MM.1S (cell line): ENCODE results near the gene WDR82.

Experiments
- DNase-seq: peaks from one replicate; pipeline ENCODE4 v3.0.0-alpha.2; 2015
- H2AFZ ChIP-seq: fragments of 300-600 bp; sonication (generic); 2 replicates; pipeline ENCODE4 v1.6.0; 2016; ENCODE audit warnings: antibody characterized with exemption, low read length
- H3F3A ChIP-seq: fragments of 300-600 bp; sonication (generic); 2 replicates; pipeline ENCODE4 v1.6.1; 2016; ENCODE audit warnings: mild to moderate bottlenecking, antibody characterized with exemption, low read length, moderate library complexity, mixed read lengths; ENCODE audit not compliant: insufficient read depth
- H3K27ac ChIP-seq: fragments of 300-600 bp; sonication (generic); 2 replicates; pipeline ENCODE4 v1.5.1; 2016; ENCODE audit warnings: mild to moderate bottlenecking, low read length
- H3K27me3 ChIP-seq: fragments of 300-600 bp; sonication (generic); replicated peaks from 2 replicates; pipeline ENCODE4 v1.6.0; 2016; ENCODE audit warnings: low read length; ENCODE audit not compliant: insufficient read depth
- H3K36me3 ChIP-seq: fragments of 300-600 bp; sonication (generic); replicated peaks from 2 replicates; pipeline ENCODE4 v1.6.1; 2016; ENCODE audit warnings: mild to moderate bottlenecking, low read length, mixed read lengths; ENCODE audit not compliant: insufficient read depth
- H3K4me1 ChIP-seq: fragments of 300-600 bp; sonication (generic); 2 replicates; pipeline ENCODE4 v1.6.1; 2016; ENCODE audit warnings: low read length, mixed read lengths
- H3K4me2 ChIP-seq: fragments of 300-600 bp; sonication (generic); 2 replicates; pipeline ENCODE4 v1.6.0; 2016; ENCODE audit warnings: low read depth, low read length
- H3K4me3 ChIP-seq: fragments of 300-600 bp; sonication (generic); 2 replicates; pipeline ENCODE4 v1.5.1; 2016; ENCODE audit warnings: low read length, mixed read lengths
- H3K79me2 ChIP-seq: fragments of 300-600 bp; sonication (generic); 2 replicates; pipeline ENCODE4 v1.6.1; 2016; ENCODE audit warnings: mixed run types, low read length, mixed read lengths
- H3K9ac ChIP-seq: fragments of 300-600 bp; sonication (generic); 2 replicates; pipeline ENCODE4 v1.6.1; 2016; ENCODE audit warnings: low read length, mixed read lengths
- H3K9me2 ChIP-seq: fragments of 300-600 bp; sonication (generic); replicated peaks from 2 replicates; pipeline ENCODE4 v1.6.1; 2016; ENCODE audit warnings: mild to moderate bottlenecking, low read length, mixed read lengths; ENCODE audit not compliant: insufficient read depth
- H3K9me3 ChIP-seq: fragments of 300-600 bp; sonication (generic); replicated peaks from 2 replicates; pipeline ENCODE4 v1.6.1; 2016; ENCODE audit warnings: mild to moderate bottlenecking, low read length, mixed read lengths; ENCODE audit not compliant: insufficient read depth
- H4K20me1 ChIP-seq: fragments of 300-600 bp; sonication (generic); 2 replicates; pipeline ENCODE4 v1.6.1; 2016; ENCODE audit warnings: mild to moderate bottlenecking, low read length, moderate library complexity, mixed read lengths; ENCODE audit not compliant: insufficient read depth
- CTCF ChIP-seq: fragments of 300-600 bp; sonication (generic); IDR thresholded peaks from 2 replicates; pipeline ENCODE4 v1.5.1; 2016; ENCODE audit warnings: antibody characterized with exemption, low read length, mixed read lengths
- EZH2 ChIP-seq: fragments of 300-600 bp; sonication (generic); optimal IDR thresholded peaks from 2 replicates; pipeline ENCODE3; 2017; ENCODE audit warnings: low read depth, mild to moderate bottlenecking, antibody characterized with exemption, low read length, mixed read lengths
- EZH2phosphoT487 ChIP-seq: fragments of 300-600 bp; sonication (generic); IDR thresholded peaks from 2 replicates; pipeline ENCODE4 v1.6.1; 2018; ENCODE audit warnings: antibody characterized with exemption, low read length

WDR82 gene

GRCh38 chr3:52216585-52217408 is 61.7 kb downstream of the WDR82 start:
- Histone ChIP-seq H3K27me3 (no peaks in the 10 kb centered on the region), H3K9me2 (no peaks in the 10 kb centered on the region), H3K27ac (no peak overlapping the region), H3K9ac (no peak overlapping the region), H4K20me1 (no peaks in the 10 kb centered on the region), H3K36me3 (no peaks in the 10 kb centered on the region), H2AFZ (no peak overlapping the region), H3K4me3 (no peak overlapping the region), H3K79me2 (no peaks in the 10 kb centered on the region), H3K9me3 (no peaks in the 10 kb centered on the region), H3K4me2 (no peak overlapping the region), H3K4me1 (peaks cover 8% of the 10 kb centered on the region; the same call in 1 of the 2 replicates), H3F3A (no peaks in the 10 kb centered on the region)
- TF ChIP-seq EZH2phosphoT487 (no peak), CTCF (no peak), EZH2 (no peak)
- DNase-seq = no peak

- Histone ChIP-seq H3K9me2 (no peaks in the 10 kb centered on the region), H3F3A (no peaks in the 10 kb centered on the region), H3K9me3 (no peaks in the 10 kb centered on the region), H3K27me3 (no peaks in the 10 kb centered on the region), H3K9ac (no peak overlapping the region), H2AFZ (no peak overlapping the region), H3K4me1 (peaks cover 8% of the 10 kb centered on the region; the same call in 1 of the 2 replicates), H3K4me3 (no peak overlapping the region), H3K27ac (no peak overlapping the region), H3K36me3 (no peaks in the 10 kb centered on the region), H4K20me1 (no peaks in the 10 kb centered on the region), H3K4me2 (no peak overlapping the region), H3K79me2 (no peaks in the 10 kb centered on the region)
- no peak for TF ChIP-seq EZH2phosphoT487
- no peak for TF ChIP-seq CTCF
- TF ChIP-seq EZH2 = no peak
- no peak for DNase-seq
Observed at GRCh38 chr3:52215351-52215750, 63.1 kb downstream of the WDR82 start.

DNA sequence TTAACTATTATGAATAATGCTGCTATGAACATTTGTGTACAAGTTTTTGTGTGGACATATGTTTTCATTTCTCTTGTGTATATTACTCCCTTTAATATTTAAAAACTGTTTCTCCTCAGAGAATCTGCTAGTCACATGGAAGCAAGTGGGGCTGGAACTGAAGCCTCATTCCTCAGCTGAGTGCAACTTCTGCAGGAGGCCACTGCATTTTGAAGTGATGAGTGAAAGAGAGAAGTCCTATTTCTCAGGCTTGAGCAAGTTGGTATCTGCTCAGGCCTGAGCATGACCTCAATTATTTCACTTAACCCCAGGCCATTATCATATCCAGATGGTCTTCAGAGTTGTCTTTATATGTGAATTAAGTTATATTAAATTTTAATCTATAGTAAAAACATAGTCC is 64.5 kb downstream of the WDR82 start:
- no peaks in the 10 kb centered on the region for H3K9me2 ChIP-seq
- H3K4me1 ChIP-seq = no peaks in the 10 kb centered on the region
- TF ChIP-seq EZH2 = no peak
- H3K4me2 ChIP-seq = no peak overlapping the region
- no peaks in the 10 kb centered on the region; the same call in 1 of the 2 replicates for H3K36me3 ChIP-seq
- no peaks in the 10 kb centered on the region for H3K9me3 ChIP-seq
- no peak overlapping the region for H3K9ac ChIP-seq
- no peak for DNase-seq
- H2AFZ ChIP-seq = no peak overlapping the region
- no peak overlapping the region for H3K4me3 ChIP-seq
- H4K20me1 ChIP-seq = no peaks in the 10 kb centered on the region
- no peaks in the 10 kb centered on the region for H3K79me2 ChIP-seq
- H3K27me3 ChIP-seq = no peaks in the 10 kb centered on the region
- no peak overlapping the region for H3K27ac ChIP-seq
- H3F3A ChIP-seq = no peaks in the 10 kb centered on the region

- no peak overlapping the region for H2AFZ ChIP-seq
- H3K9me2 ChIP-seq = no peaks in the 10 kb centered on the region
- H4K20me1 ChIP-seq = no peaks in the 10 kb centered on the region
- H3K4me1 ChIP-seq = no peaks in the 10 kb centered on the region
- no peaks in the 10 kb centered on the region; the same call in 1 of the 2 replicates for H3K36me3 ChIP-seq
- TF ChIP-seq EZH2phosphoT487 (no peak), EZH2 (no peak), CTCF (no peak)
- H3K27me3 ChIP-seq = no peaks in the 10 kb centered on the region
- H3K4me2 ChIP-seq = no peak overlapping the region
- H3K4me3 ChIP-seq = no peak overlapping the region
- H3K79me2 ChIP-seq = no peaks in the 10 kb centered on the region
- H3F3A ChIP-seq = no peaks in the 10 kb centered on the region
- no peaks in the 10 kb centered on the region for H3K9me3 ChIP-seq
- no peak overlapping the region for H3K9ac ChIP-seq
- no peak for DNase-seq
- H3K27ac ChIP-seq = no peak overlapping the region
Observed at GRCh38 chr3:52213005-52213404, 65.4 kb downstream of the WDR82 start.
